K562 (cell line): ENCODE results near the gene UBN2. TPM values are rescaled to one million over a fixed set of nuclear protein-coding genes. Genes with fewer than 3 reads are reported as not detected.

Experiments used
- DMBX1 ChIP-seq: fragments of 250-450 bp; sonication (Bioruptor Pico); IDR thresholded peaks from 2 replicates; pipeline ENCODE4 v1.8.0; 2022; ENCODE audit warnings: inconsistent platforms, mild to moderate bottlenecking, moderate library complexity, borderline replicate concordance
- DPF2 ChIP-seq: fragments of 450-650 bp; IDR thresholded peaks from 2 replicates; pipeline ENCODE4 v1.6.1; 2016
- HDAC1 ChIP-seq, 2 experiments: fragments of 450-650 bp; IDR thresholded peaks; 2 replicates each; pipeline ENCODE4 v1.6.1; 2016 to 2017; ENCODE audit warnings: inconsistent platforms in 1 of 2, mild to moderate bottlenecking in 1 of 2, moderate library complexity in 1 of 2
- KAT8 ChIP-seq: fragments of 450-650 bp; IDR thresholded peaks from 2 replicates; pipeline ENCODE4 v1.6.1; 2016; ENCODE audit warnings: low read depth, mild to moderate bottlenecking
- MEF2A ChIP-seq: IDR thresholded peaks from 2 replicates; pipeline ENCODE4 v1.6.1; 2011; ENCODE audit warnings: low read depth, mild to moderate bottlenecking, low read length, moderate library complexity; ENCODE audit not compliant: control insufficient read depth
- MYBL2 ChIP-seq, 2 experiments: fragments of 450-650 bp in 1 of 2; sonication (generic) in 1 of 2; formaldehyde crosslinking in 1 of 2; IDR thresholded peaks; 2 replicates each; pipeline versions ENCODE4 v1.6.1 to v1.8.1; 2017 to 2022; ENCODE audit warnings: borderline replicate concordance in 1 of 2, inconsistent platforms in 1 of 2, low read depth in 1 of 2, mild to moderate bottlenecking in 1 of 2, missing genetic modification reagents in 1 of 2, moderate library complexity in 1 of 2
- NCOR1 ChIP-seq: fragments of 450-650 bp; IDR thresholded peaks from 2 replicates; pipeline ENCODE4 v1.6.1; 2016; ENCODE audit warnings: mild to moderate bottlenecking, moderate library complexity
- NONO ChIP-seq, 2 experiments: fragments of 200-400 bp in 1 of 2; fragments of 450-650 bp in 1 of 2; formaldehyde crosslinking in 1 of 2; IDR thresholded peaks; 2 replicates each; pipeline ENCODE4 v1.6.1; 2017; ENCODE audit warnings: low read depth in 2 of 2, mild to moderate bottlenecking in 2 of 2, moderate library complexity in 2 of 2, low read length in 1 of 2
- POLR3A ChIP-seq: IDR thresholded peaks from 2 replicates; pipeline ENCODE4 v1.6.1; 2011; ENCODE audit warnings: borderline replicate concordance, mild to moderate bottlenecking, moderate library complexity; ENCODE audit not compliant: insufficient read length, insufficient read depth; ENCODE audit errors: extremely low read depth
- STAT5A ChIP-seq: IDR thresholded peaks from 2 replicates; pipeline ENCODE4 v1.6.1; 2012; ENCODE audit warnings: low read length, inconsistent platforms, borderline replicate concordance
- ZNF311 ChIP-seq: fragments of 250-450 bp; sonication (Bioruptor Pico); IDR thresholded peaks from 2 replicates; pipeline ENCODE4 v1.4.0; 2020; ENCODE audit warnings: mild to moderate bottlenecking, moderate library complexity
- polyA plus RNA-seq, 8 experiments: library from polyadenylated mRNA; depleted of rRNA in 4 of 8; stranded (reverse) in 5 of 8; unstranded in 3 of 8; fragments of >200 nt; fragmentation: Nextera tagmentation in 2 of 8; fragmentation: Illumina TruSeq in 1 of 8; extraction: Ambion mirVana in 2 of 8; extraction: Trizol in 1 of 8; gene quantifications; 2 replicates each; pipeline versions ENCODE4 v1.2.1 to v1.2.3, GENCODE V29; 2011 to 2014; ENCODE audit warnings: inconsistent platforms in 1 of 8, missing spikeins in 1 of 8
- total RNA-seq, 7 experiments: library from RNA; depleted of rRNA in 6 of 7; stranded (reverse); fragments of >200 nt in 6 of 7; fragmentation: Illumina TruSeq in 2 of 7; extraction: Trizol in 2 of 7; gene quantifications; 2 replicates each; pipeline versions ENCODE4 v1.2.1 to v1.2.3, GENCODE V29; 2011 to 2021; ENCODE audit warnings: low replicate concordance in 1 of 7
- TF ChIP-seq, protein P1 (sequence below): fragments of 450-650 bp; IDR thresholded peaks from 2 replicates; pipeline ENCODE4 v1.6.1; 2016; ENCODE audit warnings: antibody characterized with exemption
- TF ChIP-seq, protein P2 (sequence below): fragments of 450-650 bp; formaldehyde crosslinking; IDR thresholded peaks from 2 replicates; pipeline ENCODE4 v1.4.0; 2020; ENCODE audit warnings: mild to moderate bottlenecking, moderate library complexity
- TF ChIP-seq, protein P3 (sequence below), 2 experiments: fragments of 150-350 bp in 1 of 2; IDR thresholded peaks; 2 replicates each; pipeline ENCODE4 v1.6.1; 2012 to 2016; ENCODE audit warnings: low read depth in 2 of 2, low read length in 2 of 2, mild to moderate bottlenecking in 1 of 2, moderate library complexity in 1 of 2

Gene UBN2
- total and polyA plus RNA-seq, 9 of the 15 experiments (the other 6 are each of a cell fraction or from before 2014, with no cell fraction given) = 1.2 to 19.5 (median 9.9) TPM

DNA sequence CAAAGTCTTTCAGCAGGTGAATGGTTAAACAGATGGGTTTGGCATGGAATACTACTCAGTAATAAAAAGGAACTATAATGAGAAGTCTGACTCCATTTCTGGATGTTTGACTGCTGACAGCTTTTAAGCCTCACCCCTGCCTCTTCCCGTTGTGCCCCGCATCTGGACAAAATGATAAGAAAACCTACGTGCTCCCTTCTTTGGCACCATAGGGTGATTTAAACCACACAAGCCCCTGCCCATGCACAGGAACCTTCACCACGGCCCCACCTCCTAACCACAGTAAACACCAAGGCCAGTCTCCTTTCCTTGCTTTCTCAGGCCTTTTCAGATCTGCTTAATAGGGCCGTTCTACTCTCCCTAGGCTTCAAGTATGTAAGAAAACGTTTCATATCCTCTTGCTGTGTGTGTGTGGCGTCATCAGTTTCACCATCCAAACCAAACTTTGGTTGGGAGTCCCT is 47.1 kb upstream of the UBN2 start (continued):
- peak; percentile 59 for TF ChIP-seq NCOR1
- peak; percentile 56; the same call in 1 of the 2 replicates for TF ChIP-seq DPF2
- peak; percentile 55 for TF ChIP-seq STAT5A
- TF ChIP-seq KAT8 = no peak
- TF ChIP-seq NONO (IDR thresholded peaks at IDR 0.05; ENCODE audit: low read depth in 2 of 2, low read length in 1 of 2) = no peak
- TF ChIP-seq POLR3A = no peak
- TF ChIP-seq, protein P1, sequence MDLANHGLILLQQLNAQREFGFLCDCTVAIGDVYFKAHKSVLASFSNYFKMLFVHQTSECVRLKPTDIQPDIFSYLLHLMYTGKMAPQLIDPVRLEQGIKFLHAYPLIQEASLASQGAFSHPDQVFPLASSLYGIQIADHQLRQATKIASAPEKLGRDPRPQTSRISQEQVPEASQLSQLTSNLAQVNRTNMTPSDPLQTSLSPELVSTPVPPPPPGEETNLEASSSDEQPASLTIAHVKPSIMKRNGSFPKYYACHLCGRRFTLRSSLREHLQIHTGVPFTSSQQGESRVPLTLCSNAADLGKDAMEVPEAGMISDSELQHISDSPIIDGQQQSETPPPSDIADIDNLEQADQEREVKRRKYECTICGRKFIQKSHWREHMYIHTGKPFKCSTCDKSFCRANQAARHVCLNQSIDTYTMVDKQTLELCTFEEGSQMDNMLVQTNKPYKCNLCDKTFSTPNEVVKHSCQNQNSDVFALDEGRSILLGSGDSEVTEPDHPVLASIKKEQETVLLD = no peak
- TF ChIP-seq, protein P2, sequence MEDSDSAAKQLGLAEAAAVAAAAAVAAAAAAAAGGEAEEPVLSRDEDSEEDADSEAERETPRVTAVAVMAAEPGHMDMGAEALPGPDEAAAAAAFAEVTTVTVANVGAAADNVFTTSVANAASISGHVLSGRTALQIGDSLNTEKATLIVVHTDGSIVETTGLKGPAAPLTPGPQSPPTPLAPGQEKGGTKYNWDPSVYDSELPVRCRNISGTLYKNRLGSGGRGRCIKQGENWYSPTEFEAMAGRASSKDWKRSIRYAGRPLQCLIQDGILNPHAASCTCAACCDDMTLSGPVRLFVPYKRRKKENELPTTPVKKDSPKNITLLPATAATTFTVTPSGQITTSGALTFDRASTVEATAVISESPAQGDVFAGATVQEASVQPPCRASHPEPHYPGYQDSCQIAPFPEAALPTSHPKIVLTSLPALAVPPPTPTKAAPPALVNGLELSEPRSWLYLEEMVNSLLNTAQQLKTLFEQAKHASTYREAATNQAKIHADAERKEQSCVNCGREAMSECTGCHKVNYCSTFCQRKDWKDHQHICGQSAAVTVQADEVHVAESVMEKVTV (CRISPR knock-in tag) = no peak
- TF ChIP-seq HDAC1 (IDR thresholded peaks at IDR 0.05) = peak in 1 of 2 experiments; percentile 14; a peak in 1 of 4 replicates
- TF ChIP-seq MYBL2 (IDR thresholded peaks at IDR 0.05; ENCODE audit: low read depth) = no peak; the same call in 1 of the 2 replicates
- no peak for TF ChIP-seq MYBL2 (CRISPR knock-in tag; IDR thresholded peaks at IDR 0.05; ENCODE audit: borderline replicate concordance)
- TF ChIP-seq, protein P3, sequence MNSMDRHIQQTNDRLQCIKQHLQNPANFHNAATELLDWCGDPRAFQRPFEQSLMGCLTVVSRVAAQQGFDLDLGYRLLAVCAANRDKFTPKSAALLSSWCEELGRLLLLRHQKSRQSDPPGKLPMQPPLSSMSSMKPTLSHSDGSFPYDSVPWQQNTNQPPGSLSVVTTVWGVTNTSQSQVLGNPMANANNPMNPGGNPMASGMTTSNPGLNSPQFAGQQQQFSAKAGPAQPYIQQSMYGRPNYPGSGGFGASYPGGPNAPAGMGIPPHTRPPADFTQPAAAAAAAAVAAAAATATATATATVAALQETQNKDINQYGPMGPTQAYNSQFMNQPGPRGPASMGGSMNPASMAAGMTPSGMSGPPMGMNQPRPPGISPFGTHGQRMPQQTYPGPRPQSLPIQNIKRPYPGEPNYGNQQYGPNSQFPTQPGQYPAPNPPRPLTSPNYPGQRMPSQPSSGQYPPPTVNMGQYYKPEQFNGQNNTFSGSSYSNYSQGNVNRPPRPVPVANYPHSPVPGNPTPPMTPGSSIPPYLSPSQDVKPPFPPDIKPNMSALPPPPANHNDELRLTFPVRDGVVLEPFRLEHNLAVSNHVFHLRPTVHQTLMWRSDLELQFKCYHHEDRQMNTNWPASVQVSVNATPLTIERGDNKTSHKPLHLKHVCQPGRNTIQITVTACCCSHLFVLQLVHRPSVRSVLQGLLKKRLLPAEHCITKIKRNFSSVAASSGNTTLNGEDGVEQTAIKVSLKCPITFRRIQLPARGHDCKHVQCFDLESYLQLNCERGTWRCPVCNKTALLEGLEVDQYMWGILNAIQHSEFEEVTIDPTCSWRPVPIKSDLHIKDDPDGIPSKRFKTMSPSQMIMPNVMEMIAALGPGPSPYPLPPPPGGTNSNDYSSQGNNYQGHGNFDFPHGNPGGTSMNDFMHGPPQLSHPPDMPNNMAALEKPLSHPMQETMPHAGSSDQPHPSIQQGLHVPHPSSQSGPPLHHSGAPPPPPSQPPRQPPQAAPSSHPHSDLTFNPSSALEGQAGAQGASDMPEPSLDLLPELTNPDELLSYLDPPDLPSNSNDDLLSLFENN (IDR thresholded peaks at IDR 0.05; ENCODE audit: low read depth in 2 of 2, low read length in 2 of 2) = no peak
- peak; percentile 7; the same call in 1 of the 2 replicates for TF ChIP-seq MEF2A
- TF ChIP-seq DMBX1 (CRISPR knock-in tag) = peak; percentile 51; the same call in 1 of the 2 replicates
- no peak for TF ChIP-seq ZNF311
